HG03571 (cell line): ENCODE data around the gene SMPD3.
A peak's percentile ranks its signal among the peaks of the same experiment; 100 is the strongest.

Source experiments
- ATAC-seq: cut with Tn5 transposase; IDR thresholded peaks from one replicate; pipeline ENCODE4 v1.9.1; 2021; ENCODE audit not compliant: unreplicated experiment

Gene SMPD3

GRCh38 chr16:68472581-68472980 lies 24.3 kb upstream of the SMPD3 start:
- ATAC-seq = no peak

- peak; percentile 84 for ATAC-seq
These were observed 22.3 kb upstream of the SMPD3 start for GRCh38 chr16:68470461-68471150.

- ATAC-seq = no peak
These were observed 21.6 kb upstream of the SMPD3 start for GRCh38 chr16:68469796-68470460.

DNA sequence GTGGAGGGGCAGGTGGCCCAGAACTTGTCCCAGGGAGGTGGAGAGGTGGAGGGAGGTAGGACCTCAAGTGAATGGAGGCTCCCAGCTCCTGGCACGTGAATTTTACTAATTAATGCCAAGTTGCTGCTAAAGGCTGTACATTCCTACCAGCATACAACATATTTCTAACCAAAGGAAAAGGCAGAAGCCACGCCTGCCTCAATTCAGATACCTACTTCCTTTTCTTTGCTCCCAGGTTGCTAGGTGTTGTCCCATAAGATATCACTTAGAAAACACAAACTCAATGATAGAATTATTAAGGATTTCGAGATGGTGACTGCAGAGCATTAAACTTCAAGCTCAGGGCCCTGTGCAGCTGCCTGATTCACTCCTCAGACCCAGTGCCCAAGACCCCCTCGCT lies 20.5 kb upstream of the SMPD3 start:
- no peak for ATAC-seq

- ATAC-seq = no peak
These were observed 17.9 kb upstream of the SMPD3 start for GRCh38 chr16:68466174-68466573.

DNA sequence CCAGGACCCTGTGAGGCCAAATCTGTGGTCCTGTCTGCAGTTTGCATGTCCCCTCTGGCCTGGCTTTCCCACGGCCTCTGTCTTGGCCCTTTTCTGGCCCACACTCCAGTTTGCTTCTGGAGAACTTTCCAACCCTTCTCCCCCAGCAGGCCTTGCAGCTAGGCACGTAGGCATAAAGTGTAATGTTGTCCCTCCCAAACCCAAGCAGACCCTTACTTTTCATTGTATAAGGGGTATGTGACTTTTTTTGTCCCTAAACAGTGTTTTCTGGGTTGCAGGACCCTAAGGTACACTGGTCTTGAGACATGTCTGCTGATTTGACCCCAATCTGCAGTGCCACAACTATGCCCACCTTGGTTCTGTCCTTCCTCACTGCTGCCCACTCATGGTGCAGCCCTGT lies 15.6 kb upstream of the SMPD3 start:
- ATAC-seq = no peak

DNA sequence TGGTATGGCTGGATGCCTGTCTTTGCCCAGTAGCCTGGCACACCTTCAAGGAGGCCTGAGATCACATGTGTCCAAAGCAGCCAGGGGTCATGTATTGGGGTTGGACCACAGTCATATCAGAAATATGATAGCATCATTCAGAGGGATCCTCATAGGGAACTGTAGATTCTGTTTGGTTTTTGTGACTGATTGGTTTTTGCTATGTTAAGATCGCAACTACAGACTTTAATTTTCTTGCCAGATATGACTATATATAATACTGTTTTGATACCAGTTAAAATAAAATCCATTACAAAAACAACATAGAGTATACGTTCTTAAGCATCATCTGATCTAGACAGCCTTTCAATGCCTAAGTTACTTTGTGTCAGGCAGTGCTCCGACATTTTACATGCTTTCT lies 11.8 kb upstream of the SMPD3 start:
- no peak for ATAC-seq

GRCh38 chr16:68459457-68459856 lies 11.1 kb upstream of the SMPD3 start:
- ATAC-seq = no peak

DNA sequence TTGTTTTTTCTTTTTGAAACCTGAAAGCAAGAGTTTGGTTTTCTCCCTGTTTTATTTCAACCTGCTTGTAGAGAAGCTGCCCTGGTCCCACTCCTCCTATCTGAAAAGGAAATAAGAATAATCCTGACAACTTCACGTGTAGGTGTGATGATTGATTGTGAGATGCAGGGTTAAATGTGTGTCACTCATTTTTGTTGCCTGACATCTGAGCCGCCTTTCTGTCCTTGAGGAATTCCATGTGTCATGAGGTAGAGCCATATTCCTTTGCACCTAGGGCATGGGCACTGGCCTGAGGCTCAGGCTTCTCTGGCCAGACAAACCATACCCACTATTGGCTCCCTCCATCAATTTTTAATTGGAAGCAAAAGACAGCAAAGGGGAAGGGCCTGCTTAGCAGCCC lies 10.2 kb upstream of the SMPD3 start:
- no peak for ATAC-seq

DNA sequence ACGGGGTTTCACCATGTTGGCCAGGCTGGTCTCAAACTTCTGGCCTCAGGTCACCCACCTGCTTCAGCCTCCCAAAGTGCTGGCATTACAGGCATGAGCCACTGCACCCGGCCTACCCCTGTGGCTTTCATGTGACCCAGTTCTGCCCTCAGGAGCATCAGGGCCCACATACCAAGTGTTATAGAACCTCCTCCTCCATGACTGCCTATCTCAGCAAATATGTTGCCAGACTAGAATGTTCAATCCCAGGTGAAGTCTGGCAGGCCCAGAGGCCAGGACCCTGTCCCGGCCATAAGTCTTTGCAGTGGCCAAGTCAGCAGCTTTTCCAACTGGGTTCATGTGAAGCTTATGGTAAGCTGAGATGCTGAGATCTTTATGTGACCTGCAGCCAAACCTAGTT lies 9.8 kb upstream of the SMPD3 start:
- no peak for ATAC-seq

GRCh38 chr16:68455631-68456030 lies 7.3 kb upstream of the SMPD3 start:
- ATAC-seq = no peak

GRCh38 chr16:68454920-68455435 lies 6.7 kb upstream of the SMPD3 start:
- no peak for ATAC-seq

DNA sequence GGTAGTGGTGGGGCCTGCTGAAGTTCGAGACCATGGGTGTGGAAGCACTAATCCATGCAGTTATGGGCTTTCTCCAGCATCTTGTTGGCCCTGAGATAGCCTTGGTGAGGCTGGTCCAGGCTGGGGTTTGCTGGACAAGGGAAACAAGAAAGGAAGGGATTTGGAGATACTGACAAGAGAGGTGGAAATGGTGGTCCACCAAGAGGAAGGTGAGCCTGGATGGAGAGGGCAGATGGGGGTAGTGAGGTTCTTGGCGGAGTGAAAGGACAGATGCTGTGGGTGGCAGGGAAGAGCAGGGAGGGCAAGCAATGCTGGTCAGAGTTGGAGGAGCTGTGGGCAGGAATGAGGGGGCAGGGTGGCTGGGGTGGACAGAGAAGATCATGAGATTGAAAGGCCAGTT lies 5.5 kb upstream of the SMPD3 start:
- ATAC-seq = no peak

DNA sequence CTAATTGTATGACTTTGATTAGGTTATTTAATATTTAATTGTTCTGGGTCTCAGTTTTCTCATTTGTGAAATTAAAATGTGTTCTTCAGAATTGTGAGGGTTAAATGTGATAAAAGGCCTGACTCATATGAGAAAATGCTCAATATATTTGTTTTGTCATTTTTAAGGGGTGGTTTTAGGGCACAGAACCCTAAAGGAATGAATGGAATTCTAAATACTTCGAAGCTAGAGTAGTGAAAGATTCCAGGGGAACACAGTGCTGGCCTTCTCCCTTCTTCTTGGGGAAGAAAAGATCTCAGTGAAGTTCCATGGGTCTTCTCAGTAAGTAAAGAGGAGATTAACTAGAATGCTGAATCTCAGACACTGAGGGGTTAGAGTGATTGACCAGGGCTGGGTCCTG lies 3.9 kb upstream of the SMPD3 start:
- no peak for ATAC-seq

GRCh38 chr16:68451676-68452075 lies 3.4 kb upstream of the SMPD3 start:
- no peak for ATAC-seq

- ATAC-seq = no peak
These were observed 2.5 kb upstream of the SMPD3 start for GRCh38 chr16:68450741-68451255.

DNA sequence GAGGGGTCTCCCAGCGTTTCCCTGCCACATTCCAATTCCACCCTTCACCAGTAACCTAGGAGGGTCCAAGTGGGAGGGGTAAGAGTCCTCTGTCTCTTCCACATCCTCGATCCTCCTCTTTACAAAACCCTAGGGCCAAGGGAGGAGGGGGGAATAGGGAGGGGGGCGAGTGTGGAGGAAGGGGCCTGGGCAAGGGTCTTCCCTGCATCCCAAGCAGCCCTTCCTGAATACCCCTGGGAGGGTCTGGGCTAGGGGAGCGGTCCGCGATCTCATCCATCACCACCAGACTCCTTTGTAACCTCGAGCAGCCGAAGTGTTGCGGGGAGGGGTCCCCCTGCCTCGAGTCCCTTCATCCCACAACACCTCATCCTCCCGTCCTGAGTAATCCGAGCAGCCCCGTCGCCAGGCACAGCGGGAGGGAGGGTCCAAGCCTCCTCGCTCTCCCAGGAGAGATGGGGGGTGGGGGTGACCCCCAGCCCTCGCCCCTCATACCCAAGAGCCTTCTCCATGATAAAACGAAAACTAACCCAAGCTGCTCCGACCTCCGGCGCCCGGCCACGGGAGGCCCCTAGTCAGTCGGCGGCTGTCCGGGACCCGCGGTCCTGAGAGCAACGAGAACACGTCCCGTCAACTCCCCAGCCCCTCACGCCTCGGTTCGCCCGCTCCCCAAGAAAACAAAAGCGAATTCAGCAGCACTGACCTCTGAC lies 502 bp downstream of the SMPD3 start:
- peak; percentile 6 for ATAC-seq

- ATAC-seq = no peak
These were observed 1.3 kb downstream of the SMPD3 start for GRCh38 chr16:68446681-68447652.

GRCh38 chr16:68445458-68445857 lies 2.9 kb downstream of the SMPD3 start:
- no peak for ATAC-seq

- no peak for ATAC-seq
These were observed 4.2 kb downstream of the SMPD3 start for GRCh38 chr16:68444056-68444657.
